Upper lobe of left lung (tissue), 6 donors: Measurements from ENCODE around the gene RESP18. TPM values are rescaled to one million over a fixed set of nuclear protein-coding genes. Genes with fewer than 3 reads are reported as not detected.

Source experiments
- ATAC-seq, 2 donors: fragments of 200-7000 bp; cut with Tn5 transposase; one replicate each; pipeline ENCODE4 v1.9.1; 2022; ENCODE audit warnings: mild to moderate bottlenecking in 2 of 2, moderate library complexity in 2 of 2; ENCODE audit not compliant: low FRiP score in 2 of 2
- DNase-seq, 2 donors: peaks; one replicate each; pipeline ENCODE4 v3.0.0-alpha.2; 2019 to 2020
- H3K27ac ChIP-seq, 4 donors: fragments of 200-600 bp; sonication (generic); one replicate each; pipeline ENCODE4 v1.5.1; 2016 to 2019
- H3K27me3 ChIP-seq, 4 donors: fragments of 200-600 bp; sonication (generic); one replicate each; pipeline ENCODE4 v1.5.1; 2017 to 2019
- H3K36me3 ChIP-seq, 4 donors: fragments of 200-600 bp; sonication (generic); one replicate each; pipeline ENCODE4 v1.5.1; 2016 to 2019
- H3K4me1 ChIP-seq, 4 donors: fragments of 200-600 bp; sonication (generic); one replicate each; pipeline ENCODE4 v1.5.1; 2018 to 2019
- H3K4me3 ChIP-seq, 4 donors: fragments of 200-600 bp; sonication (generic); one replicate each; pipeline ENCODE4 v1.5.1; 2017 to 2019; ENCODE audit warnings: mild to moderate bottlenecking in 2 of 4, moderate library complexity in 1 of 4
- H3K9me3 ChIP-seq, 4 donors: fragments of 200-600 bp; sonication (generic); one replicate each; pipeline ENCODE4 v1.5.1; 2018 to 2019
- EP300 ChIP-seq, 4 donors: sonication (generic); formaldehyde crosslinking; IDR thresholded peaks; one replicate each; pipeline ENCODE4 v1.5.1; 2017; ENCODE audit warnings: antibody characterized with exemption in 4 of 4, control low read depth in 2 of 4
- POLR2A ChIP-seq, 4 donors: fragments of 450-650 bp; IDR thresholded peaks; one replicate each; pipeline ENCODE4 v1.5.1; 2016 to 2017; ENCODE audit warnings: antibody characterized with exemption in 4 of 4, mild to moderate bottlenecking in 2 of 4
- POLR2AphosphoS5 ChIP-seq, 2 donors: sonication (generic); formaldehyde crosslinking; IDR thresholded peaks; one replicate each; pipeline ENCODE4 v1.5.1; 2017; ENCODE audit warnings: antibody characterized with exemption in 2 of 2
- WGBS, 2 donors: methylation state at CpG; one replicate each; pipeline ENCODE4 v1.1.5; 2017 to 2018; 5-methylcytosine and 5-hydroxymethylcytosine counted together
- total RNA-seq, 6 donors: library from RNA; depleted of rRNA in 4 of 6; stranded (reverse); fragments of >200 nt in 4 of 6; gene quantifications; one replicate each; pipeline versions ENCODE4 v1.1.0 to v1.2.1, GENCODE V29; 2016 to 2021
- TF ChIP-seq, protein P1 (sequence below), 6 experiments: fragments of 450-650 bp in 4 of 6; fragments of 200-600 bp in 2 of 6; sonication (generic) in 2 of 6; IDR thresholded peaks; one replicate each; pipeline ENCODE4 v1.5.1; 2016 to 2019; ENCODE audit warnings: antibody characterized with exemption in 6 of 6
- donor health status: DM: no; HTN: no; CAD: no; lungs with moderate emphysema.
- donor health status: DM: no; HTN: yes; CAD: no; lungs with severe emphysema.

RESP18 gene
- total RNA-seq, 6 donors from 2014 or later = not detected

DNA sequence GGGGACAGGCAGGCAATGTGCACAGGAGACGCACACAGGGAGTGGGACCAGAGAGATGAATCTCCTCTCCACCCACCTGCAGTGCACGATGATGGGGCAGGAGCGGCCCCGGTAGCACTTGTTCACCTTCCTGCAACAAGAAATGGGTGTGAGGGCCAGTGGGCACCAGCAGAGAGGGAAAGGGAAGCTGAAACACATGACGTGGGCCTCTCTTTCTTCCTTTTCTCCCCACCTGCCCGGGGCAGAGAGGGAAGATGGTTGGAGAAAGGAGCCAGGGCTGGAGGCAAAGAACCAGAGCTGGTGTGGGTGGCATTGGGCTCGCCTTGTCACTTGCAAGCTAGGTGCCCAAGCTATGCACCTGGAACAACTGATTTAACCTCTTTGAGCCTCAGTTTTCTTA lies 41.1 kb downstream of the RESP18 start:
- no peaks in the 10 kb centered on the region for H3K27me3 ChIP-seq
- WGBS, 2 donors = 81 to 87% methylated on average over 7 of the region's 7 CpGs
- H3K36me3 ChIP-seq = peaks cover 0 to 5% (median 2%) of the 10 kb centered on the region in 4 donors
- H3K27ac ChIP-seq = no peak overlapping the region
- TF ChIP-seq POLR2AphosphoS5 (IDR thresholded peaks at IDR 0.05) (no peak), EP300 (IDR thresholded peaks at IDR 0.05) (no peak), POLR2A (IDR thresholded peaks at IDR 0.05) (no peak)
- TF ChIP-seq, protein P1, sequence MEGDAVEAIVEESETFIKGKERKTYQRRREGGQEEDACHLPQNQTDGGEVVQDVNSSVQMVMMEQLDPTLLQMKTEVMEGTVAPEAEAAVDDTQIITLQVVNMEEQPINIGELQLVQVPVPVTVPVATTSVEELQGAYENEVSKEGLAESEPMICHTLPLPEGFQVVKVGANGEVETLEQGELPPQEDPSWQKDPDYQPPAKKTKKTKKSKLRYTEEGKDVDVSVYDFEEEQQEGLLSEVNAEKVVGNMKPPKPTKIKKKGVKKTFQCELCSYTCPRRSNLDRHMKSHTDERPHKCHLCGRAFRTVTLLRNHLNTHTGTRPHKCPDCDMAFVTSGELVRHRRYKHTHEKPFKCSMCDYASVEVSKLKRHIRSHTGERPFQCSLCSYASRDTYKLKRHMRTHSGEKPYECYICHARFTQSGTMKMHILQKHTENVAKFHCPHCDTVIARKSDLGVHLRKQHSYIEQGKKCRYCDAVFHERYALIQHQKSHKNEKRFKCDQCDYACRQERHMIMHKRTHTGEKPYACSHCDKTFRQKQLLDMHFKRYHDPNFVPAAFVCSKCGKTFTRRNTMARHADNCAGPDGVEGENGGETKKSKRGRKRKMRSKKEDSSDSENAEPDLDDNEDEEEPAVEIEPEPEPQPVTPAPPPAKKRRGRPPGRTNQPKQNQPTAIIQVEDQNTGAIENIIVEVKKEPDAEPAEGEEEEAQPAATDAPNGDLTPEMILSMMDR (IDR thresholded peaks at IDR 0.05) = no peak
- no peak overlapping the region for H3K4me3 ChIP-seq
- no peak for ATAC-seq
- no peaks in the 10 kb centered on the region for H3K9me3 ChIP-seq
- DNase-seq = no peak
- peaks cover 5 to 13% (median 10%) of the 10 kb centered on the region in 4 donors for H3K4me1 ChIP-seq

DNA sequence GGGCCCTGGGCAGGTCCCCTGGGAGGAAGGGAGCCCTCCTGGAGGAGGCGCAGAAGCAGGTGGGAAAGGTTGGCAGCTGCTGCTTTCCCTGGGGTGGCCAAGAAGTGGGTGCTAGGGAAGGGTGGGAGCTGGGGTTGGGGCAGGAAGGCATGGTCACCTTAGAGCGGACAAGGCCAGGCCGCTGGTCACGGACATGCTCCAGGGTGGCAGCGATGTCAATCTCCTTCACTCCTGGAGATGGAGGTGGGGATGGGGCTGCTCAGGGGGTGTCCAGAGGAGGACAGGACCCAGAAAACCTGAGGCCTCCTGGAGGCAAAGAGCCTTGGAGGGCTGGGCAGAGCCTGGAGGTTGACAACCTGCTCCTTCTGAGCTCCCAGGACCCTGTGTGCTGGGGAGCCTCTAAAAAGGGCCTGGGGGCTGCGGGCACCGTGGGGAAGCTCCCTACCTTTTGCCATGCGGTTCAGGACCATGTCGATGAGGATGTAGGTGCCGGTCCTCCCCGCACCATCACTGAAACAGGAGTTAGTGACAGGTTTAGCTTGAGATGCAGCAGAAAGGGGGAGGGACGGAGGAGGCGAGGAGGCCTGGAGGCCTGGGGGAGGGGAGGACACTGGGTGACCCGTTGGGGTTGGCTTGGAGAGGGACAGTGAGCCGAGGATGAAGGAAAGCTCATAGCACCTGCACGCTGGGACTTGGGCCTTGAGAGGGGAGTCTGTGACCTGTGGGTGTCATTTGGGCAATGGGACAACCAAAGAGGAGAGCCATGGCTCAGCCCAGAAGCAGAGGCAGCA lies 42.0 kb downstream of the RESP18 start:
- no peaks in the 10 kb centered on the region for H3K27me3 ChIP-seq
- TF ChIP-seq EP300 (IDR thresholded peaks at IDR 0.05) (no peak), POLR2AphosphoS5 (IDR thresholded peaks at IDR 0.05) (no peak), POLR2A (IDR thresholded peaks at IDR 0.05) (no peak)
- TF ChIP-seq, protein P1 (IDR thresholded peaks at IDR 0.05) = no peak
- DNase-seq (peak in 1 of 2 donors; percentile 51), ATAC-seq (no peak)
- H3K4me1 ChIP-seq = peaks cover 5 to 13% (median 10%) of the 10 kb centered on the region in 4 donors
- peaks cover 0 to 13% (median 7%) of the 10 kb centered on the region in 4 donors for H3K36me3 ChIP-seq
- H3K9me3 ChIP-seq = no peaks in the 10 kb centered on the region
- no peak overlapping the region for H3K27ac ChIP-seq
- no peak overlapping the region for H3K4me3 ChIP-seq
- WGBS, 2 donors = 84 to 87% methylated on average over 15 to 16 of the region's 16 CpGs

DNA sequence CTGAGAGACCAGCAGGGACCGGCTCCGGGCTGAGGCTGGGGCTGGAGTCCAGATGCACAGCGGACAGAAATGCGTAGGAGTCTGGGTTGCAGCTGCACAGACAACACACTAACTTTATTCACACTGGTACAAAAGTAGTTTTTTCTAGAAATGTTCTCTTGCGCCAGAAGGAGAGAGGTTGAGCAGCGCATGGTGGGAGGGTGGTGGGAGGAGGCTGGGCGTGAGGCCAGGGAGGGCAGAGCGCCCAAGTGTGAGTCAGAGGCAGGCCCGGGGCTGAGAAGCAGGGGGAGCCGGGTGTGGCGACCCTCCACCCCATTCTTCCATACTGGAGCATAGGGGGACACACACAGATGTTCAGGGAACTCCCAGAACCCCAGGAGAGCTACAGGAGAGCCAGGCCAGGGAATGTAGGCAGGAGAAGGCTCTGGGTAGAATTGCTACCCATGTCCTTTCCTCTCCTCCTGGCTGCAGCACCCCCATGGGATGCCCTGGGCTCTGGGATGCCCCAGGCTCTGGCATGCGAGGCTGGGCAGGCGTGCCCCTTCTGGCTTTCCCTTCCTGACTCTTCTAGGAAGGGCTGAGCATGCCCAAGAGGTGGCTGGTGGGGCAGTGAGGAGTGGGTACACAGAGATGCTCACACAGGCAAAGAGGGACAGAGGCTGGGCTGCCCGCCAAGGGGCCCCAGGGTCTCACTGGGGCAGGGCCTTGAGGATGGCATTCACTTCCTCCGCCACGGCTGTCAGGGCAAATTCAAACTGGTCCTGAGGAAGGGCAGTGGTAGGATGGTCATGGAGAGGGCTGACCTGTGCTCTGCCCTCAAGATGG lies 42.8 kb downstream of the RESP18 start:
- ATAC-seq (peak; percentile 15 to 83), DNase-seq (peak in 1 of 2 donors; percentile 91)
- no peaks in the 10 kb centered on the region for H3K9me3 ChIP-seq
- H3K4me3 ChIP-seq = no peak overlapping the region
- H3K4me1 ChIP-seq = peaks cover 0 to 9% (median 4%) of the 10 kb centered on the region in 4 donors
- WGBS, 2 donors = 36% methylated on average over 11 to 16 of the region's 16 CpGs
- H3K36me3 ChIP-seq = peaks cover 1 to 22% (median 15%) of the 10 kb centered on the region in 4 donors
- H3K27me3 ChIP-seq = no peaks in the 10 kb centered on the region
- TF ChIP-seq POLR2A (IDR thresholded peaks at IDR 0.05) (no peak), POLR2AphosphoS5 (IDR thresholded peaks at IDR 0.05) (no peak), EP300 (IDR thresholded peaks at IDR 0.05) (no peak)
- TF ChIP-seq, protein P1 (IDR thresholded peaks at IDR 0.05) = no peak
- H3K27ac ChIP-seq = no peak overlapping the region

DNA sequence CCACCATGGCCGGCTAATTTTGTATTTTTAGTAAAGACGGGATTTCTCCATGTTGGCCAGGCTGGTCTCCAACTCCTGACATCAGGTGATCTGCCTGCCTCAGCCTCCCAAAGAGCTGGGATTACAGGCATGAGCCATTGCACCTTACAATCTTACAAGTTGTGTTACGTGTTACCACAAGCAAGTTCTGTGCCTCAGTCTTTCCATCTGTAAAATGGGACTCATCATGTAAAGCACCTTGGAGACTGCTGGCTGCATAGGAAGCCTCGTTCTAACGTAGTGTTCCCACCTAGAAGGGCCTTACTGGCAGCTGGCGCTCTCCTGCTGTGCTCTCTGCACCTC lies 43.4 kb downstream of the RESP18 start:
- Histone ChIP-seq H3K36me3 (peaks cover 5 to 28% (median 21%) of the 10 kb centered on the region in 4 donors), H3K4me3 (no peak overlapping the region), H3K27me3 (no peaks in the 10 kb centered on the region), H3K9me3 (no peaks in the 10 kb centered on the region), H3K4me1 (peaks cover 0 to 5% (median 2%) of the 10 kb centered on the region in 4 donors), H3K27ac (no peak overlapping the region)
- DNase-seq (no peak), ATAC-seq (no peak)
- TF ChIP-seq, protein P1 (IDR thresholded peaks at IDR 0.05) = no peak
- no peak for TF ChIP-seq POLR2AphosphoS5 (IDR thresholded peaks at IDR 0.05)
- no peak for TF ChIP-seq EP300 (IDR thresholded peaks at IDR 0.05)
- no peak for TF ChIP-seq POLR2A (IDR thresholded peaks at IDR 0.05)
- 81% methylated on average over 6 of the region's 6 CpGs for WGBS, 2 donors
